Measurements from ENCODE around the gene P2RX2.

GRCh38 chr12:132583736-132584135 lies 34.8 kb upstream of the P2RX2 start:
- TF ChIP-seq, protein P1, sequence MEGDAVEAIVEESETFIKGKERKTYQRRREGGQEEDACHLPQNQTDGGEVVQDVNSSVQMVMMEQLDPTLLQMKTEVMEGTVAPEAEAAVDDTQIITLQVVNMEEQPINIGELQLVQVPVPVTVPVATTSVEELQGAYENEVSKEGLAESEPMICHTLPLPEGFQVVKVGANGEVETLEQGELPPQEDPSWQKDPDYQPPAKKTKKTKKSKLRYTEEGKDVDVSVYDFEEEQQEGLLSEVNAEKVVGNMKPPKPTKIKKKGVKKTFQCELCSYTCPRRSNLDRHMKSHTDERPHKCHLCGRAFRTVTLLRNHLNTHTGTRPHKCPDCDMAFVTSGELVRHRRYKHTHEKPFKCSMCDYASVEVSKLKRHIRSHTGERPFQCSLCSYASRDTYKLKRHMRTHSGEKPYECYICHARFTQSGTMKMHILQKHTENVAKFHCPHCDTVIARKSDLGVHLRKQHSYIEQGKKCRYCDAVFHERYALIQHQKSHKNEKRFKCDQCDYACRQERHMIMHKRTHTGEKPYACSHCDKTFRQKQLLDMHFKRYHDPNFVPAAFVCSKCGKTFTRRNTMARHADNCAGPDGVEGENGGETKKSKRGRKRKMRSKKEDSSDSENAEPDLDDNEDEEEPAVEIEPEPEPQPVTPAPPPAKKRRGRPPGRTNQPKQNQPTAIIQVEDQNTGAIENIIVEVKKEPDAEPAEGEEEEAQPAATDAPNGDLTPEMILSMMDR (IDR thresholded peaks at IDR 0.05) = no peak
- TF ChIP-seq EP300 (IDR thresholded peaks at IDR 0.05) = no peak
